NCI-H1930 (cell line): ENCODE results near the gene ACCSL.

Experiments
- DNase-seq, 2 experiments: peaks; one replicate each; lab custom pipeline; 2025; lab: John Stamatoyannopoulos, UW

Gene ACCSL

DNA sequence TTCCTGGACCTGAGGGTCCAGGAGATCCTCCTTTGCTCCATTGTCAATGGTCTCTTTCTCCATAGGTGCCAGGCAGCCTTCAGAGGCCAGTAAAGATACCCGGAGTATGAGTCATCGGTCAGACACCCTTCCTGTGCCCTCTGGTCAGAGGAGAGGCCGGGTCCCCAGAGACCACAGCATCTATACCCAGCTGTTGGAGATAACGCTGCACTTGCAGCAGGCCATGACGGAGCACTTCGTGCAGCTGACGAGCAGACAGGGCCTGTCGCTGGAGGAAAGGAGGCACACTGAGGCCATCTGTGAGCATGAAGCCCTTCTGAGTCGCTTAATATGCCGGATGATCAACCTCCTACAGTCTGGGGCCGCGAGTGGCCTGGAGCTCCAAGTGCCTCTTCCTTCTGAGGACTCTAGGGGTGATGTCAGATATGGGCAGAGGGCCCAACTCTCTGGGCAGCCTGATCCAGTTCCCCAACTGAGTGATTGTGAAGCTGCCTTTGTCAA is at the start of gene ACCSL:
ACCSL (plus strand) TSS at position 51 of the 501 bp plus-strand sequence; CDS start at position 107, 56 bp downstream.
- no peak for DNase-seq

DNA sequence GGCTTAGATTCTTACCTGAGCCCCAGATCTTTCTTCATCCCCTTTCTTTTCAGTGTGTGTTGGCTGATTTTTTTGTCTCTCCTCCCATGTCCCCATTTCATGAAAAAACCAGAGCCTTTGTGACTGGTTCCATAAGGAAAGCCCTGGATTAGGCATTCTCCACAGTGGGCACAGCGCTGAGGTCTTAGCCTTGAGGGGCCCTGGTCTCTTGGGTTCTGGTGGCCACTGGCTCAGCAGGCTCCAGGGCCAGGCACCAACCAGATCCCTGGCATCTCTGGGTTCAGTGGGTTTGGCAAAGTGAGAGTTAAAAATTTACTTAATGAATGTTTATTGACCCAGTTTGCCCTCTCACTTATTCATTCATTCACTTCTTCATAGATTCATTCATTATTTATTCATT is 49.5 kb upstream of the ACCSL start:
- DNase-seq = no peak

DNA sequence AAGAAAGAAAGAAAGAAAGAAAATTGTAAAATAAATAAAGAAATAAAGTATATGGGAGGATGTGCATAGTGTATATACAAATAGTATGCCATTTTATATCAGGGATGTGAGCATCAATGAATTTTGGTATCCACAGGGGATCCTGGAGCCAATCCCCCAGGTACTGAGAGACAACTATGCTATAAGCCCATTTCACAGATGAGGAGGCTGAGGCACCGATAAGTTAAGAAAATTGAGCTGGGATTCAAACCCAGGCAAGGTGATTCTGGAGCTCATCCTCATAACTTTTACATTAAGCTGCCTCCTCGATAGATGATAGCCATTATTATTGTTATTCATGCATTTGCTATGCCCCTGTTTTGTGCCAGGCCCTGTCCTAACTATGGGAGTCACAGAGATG is 47.0 kb upstream of the ACCSL start:
- no peak for DNase-seq

DNA sequence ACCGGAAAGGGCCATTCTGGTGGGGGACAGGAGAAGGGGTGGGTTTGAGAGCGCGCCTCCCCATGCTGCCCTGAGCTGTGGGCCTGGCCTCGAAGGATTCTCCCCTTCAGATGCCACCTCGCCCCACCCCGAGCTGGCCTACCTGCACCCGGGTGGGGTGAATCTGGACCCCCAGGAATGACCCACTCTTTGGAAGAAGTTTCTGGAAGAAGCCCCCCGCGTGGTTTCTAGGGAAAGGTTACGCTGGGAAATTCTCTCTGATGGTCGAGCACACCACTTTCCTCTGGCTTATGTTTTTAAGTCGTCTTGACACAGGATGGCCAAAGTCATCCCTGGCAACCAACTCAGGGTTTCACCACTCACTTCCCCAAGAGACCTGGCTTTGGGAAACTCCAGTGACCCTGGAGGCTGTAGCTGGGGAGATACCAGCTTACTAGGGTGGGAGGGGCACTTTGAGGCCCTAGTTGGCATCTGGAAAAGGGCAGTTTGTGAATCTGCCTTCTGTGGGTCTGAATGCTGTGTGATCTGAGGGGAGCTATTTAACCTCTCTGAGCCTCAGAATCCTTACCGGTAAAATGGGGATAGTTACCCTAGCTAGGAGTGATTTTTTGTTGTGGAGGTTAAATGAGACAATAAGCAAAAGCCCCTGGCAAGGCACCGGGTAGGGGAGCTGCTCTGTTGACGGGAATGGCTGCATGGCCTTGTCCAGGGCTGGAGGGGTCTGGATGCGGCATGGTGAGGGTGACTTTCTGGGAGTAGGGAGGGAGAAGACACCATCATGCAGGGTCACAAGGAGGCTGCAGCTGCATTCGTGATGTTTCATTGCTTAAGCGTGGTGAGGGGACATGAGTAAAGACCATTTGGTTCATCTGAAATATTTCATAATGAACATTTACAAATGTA is 45.3 kb upstream of the ACCSL start:
- no peak for DNase-seq

DNA sequence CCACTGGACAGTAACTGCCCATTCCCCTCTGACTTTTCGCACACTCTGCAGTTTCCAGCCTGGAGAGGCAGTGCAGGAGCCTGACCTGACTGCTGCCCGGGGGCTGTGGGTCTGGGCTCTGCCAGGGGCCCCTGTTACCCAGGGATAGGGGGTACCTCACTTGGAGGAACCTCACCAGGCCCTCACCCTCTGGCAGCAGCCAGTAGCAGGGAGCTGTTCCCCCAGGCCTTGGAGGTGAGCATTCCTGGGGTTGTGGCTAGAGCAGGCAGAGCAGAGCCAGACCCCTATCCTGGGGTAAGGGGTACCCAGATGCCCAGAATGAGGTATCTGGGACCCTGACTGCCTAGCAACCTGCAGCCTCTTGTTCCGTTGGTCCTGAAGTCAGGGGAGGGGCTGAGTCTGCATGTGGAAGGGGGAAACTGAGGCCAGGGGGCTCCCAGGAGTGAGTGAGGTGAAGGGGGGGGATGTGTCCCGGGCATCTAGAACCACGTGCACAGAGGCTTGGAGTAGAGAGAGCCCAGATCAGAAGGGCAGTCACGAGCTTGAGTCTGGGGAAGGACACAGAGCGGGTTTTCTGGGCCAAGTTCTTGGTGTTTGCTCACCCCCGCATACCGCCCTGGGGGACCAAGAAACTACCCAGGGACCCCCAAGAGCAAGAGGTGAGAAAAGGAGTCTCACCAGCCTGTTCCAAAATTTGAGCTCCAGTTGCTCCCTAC is 43.9 kb upstream of the ACCSL start:
- no peak for DNase-seq

DNA sequence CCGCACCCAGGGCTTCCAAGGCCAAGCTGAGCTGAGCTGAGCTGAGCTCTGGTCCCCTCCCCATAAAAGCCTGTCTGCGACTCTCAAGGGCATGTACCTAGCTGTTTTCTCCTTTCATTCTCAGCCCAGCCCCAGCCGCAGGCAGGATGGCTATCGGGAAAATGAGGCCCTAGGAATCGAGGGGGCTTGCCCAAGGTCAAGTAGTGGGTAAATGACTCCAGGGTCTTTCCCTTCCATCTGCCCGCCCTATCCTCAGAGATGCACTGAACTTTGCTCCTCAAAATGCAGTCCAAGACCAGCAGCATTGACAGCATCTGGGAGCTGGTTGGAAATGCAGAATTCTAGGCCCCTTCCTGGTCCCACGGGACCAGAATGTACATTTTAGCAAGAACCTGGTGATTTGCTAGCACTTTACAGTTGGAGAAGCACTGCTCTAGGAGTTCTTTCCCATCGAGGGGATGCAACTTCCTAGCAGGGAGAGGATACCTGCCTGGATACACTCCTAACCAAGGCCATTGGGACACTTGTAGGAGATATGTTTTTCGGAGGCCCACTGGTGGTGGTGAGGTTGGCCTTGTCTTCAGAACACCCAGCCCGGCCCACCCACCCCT is 43.2 kb upstream of the ACCSL start:
- DNase-seq = no peak

DNA sequence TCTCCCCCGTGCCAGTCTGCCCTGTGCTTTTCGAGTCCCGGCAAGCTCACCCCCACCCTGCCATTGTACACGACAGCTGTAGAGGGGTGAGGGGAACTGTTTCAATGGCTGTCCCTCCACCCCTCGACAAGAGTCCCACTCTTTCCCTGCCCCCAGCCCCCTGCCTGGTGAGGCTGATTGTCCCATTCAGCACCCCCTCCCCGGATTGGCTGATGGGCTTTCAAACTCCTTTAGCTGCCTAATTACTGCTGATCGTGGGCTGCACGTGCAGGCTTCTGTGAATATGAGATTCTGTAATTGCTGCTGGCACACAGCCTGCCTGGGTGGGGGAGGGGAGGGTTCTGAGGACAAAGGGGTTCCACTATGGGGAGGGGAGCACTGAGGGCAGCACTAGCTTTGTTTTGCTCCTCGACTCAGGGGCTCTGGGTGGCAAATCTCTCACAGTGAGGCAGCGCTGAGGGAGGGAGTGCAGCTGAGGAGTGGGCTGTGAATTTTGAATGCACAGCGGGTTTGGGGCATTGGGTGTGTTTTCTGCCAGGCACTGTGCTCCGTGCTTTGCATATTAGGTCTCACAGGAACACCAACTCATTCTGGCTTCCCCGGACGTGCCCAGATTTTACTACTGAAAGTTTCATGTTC is 42.6 kb upstream of the ACCSL start:
- DNase-seq = no peak

DNA sequence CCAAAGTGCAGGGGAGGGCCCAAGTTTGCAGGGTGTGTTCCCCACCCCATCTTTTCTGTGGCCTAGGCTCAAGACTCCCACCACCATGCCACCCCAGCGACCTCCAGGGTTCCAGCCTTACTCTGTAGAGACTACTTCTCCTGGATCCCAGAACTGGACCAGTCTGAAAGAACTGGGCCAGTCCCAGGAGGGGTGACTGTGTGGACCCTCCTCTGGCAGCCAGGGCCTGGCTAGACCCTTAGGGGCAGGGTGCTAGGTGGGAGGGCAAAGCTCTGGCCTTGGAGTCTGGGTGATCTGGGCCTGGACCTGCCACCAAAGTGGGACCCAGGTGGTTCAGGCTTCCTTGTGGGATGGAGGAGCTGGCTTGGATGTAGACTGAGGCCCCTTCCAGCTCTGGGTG is 41.8 kb upstream of the ACCSL start:
- no peak for DNase-seq

DNA sequence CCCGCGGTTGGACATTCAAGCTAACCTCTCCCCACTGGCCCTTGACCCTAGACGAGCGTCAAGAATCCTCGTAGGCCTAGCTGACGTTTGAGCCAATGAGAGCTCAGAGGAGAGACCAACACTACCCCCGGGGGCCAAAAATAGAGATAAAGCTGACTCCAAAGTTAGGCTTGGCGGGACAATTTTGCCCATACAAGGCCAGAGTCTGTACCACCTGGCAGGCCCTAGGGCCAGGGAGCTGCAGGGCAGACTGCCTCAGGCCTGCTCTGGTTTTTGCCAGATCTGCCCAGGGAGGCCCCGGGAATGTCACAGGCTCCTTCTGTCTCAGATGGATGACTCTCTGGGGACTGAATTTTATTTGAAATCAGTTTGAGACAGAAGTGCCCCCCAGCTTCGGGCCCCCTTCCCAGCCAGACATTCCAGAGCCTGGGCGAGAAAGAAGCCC is 40.8 kb upstream of the ACCSL start:
- DNase-seq = no peak

DNA sequence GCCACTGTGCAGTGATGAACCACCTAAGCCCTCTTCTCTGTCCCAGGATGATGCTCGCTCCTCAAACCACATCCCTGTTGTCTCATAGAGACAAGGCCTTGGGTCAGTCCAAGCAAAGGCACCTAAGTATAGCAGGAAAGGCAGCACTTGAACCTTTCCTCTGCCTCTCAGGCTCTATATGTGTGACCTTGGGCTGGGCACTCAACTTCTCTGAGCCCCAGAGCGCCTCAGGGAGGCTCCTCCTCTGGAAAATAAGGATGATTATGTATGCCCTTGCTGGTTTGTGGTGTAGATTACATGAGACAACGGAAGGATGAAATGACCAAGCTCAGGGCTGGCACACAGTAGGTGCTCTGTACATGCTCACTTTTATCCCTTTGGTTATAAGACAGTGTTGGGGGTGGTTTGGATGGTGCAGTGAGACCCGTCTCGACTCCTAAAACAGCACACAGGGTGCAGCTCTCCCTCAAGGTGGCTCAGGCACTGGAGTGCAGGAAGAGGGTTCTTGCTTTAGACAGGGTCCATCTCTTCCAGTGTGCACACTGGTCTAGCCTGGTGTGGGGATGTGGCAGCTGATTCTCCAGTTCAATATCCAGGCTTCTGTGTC is 40.2 kb upstream of the ACCSL start:
- DNase-seq = no peak

DNA sequence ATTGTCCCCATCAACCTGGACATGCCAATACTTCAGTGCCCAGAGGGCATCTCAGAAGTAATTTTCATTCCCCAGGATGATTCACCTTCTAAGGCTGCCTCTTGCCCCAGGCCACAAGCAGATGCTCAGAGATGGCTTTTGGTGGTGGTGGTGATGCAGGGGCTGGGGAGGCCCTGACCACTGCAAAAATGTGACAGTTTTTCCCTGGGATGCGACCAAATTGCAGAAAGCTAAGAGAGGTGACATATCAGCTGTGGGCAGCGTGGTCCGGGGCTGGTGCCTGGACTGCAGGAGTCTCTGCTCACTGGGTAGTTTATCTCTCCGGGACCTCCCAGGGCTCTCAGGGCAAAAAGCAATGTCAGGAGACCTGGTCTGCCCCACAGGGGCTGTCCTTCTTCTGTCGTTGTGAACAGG is 39.7 kb upstream of the ACCSL start:
- DNase-seq = no peak

DNA sequence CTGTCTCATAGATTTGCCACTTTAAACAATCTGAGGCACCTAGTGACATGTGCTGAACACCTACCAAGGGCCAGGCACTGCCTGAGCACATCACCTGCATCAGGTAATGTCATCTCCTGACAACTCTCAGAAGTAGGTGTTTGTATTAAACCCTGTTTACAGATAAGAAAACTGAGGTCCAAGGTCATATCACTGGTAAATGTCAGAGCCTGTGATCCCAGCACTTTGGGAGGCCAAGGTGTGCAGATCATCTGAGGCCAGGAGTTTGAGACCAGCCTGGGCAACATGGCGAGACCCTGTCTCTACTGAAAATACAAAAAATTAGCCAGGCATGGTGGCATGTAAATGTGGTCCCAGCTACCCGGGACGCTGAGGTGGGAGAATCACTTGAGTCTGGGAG is 39.1 kb upstream of the ACCSL start:
- DNase-seq = no peak

DNA sequence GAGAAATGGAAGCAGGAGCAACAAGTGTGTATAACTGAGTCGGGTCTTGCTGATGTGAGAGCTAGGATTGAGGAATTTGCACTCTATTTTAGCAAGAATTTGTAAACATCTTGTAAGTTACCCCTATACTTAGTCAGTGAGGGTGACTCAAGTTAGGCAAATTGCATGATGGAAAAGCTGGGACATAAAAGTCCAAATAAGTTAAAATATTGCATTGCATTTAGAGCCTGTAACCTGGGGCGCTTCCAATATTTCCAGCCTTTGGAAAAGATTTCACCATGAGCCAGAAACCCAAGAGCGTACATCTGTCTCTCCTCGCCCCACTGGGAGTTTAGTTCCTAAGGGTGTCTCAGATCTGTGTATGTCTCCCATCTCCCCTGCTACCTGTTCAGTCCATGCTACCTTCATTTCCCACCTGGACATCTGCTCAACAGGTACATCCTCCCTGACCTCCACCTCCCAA is 37.0 kb upstream of the ACCSL start:
- DNase-seq = no peak

DNA sequence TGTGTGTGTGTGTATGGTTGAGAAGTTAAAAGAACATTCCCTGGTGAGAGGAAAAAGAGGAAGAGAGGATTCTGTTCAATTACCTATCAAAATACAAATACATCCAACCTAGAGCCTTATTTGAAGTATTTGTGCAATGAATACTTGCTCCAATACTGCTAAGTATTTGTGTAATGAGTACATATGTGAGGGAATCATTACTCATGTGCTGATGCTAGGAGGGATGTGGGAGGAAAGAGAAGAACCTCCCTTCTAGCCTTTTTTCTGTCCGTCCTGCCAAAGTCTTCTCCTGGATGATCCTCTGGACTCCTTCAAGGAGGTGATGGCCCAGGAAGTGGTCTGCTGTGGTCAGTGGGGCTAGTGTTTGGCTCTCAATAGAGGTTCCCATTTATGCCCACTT is 36.0 kb upstream of the ACCSL start:
- DNase-seq = no peak

DNA sequence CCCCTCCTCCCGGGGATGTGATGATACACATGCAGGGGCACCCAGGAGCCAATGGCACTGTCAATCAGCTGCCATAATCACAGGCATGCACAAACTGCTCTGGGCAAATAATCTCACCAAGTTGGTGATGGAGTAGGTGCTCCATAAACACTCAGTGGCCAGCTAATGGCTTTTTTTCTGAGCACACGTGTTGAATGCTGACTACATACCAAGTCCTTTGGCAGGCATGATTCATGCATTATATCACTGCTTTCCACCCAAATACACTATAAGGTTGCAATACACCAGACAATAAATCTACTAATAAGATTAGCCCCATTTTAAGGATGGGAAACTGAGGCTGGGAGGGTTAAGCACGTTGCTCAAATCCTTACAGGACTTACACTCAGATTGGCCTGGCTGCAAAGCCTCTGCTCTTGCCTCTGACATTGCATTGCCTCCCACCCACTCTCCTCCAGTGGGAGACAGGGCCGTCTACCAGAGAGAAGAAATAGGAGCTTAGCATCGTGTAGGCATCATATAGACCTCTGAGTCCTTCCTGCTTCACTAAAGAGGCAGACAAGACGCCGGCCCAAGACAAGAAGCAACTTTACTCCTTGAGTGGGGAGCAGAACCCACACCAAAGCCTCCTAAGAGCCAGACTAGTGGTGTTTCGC is 32.7 kb upstream of the ACCSL start:
- DNase-seq = no peak

DNA sequence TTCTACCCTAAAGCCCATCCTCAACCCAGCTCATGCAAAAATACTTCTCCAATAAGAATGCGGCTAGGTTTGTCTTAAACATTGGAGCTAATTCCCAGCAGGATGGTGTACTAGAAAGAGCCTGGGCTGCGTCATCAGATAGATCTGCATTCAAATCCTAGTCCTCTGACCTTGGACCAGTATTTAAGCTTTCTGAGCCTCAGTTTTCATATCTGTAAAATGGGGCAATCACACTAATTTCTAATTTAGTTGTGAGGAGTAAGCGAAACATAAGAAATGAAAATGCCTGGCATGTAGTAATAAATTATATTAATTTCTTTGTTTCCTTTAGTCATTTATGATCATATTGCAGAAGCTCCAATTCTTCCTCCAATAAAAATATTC is 32.2 kb upstream of the ACCSL start:
- no peak for DNase-seq

DNA sequence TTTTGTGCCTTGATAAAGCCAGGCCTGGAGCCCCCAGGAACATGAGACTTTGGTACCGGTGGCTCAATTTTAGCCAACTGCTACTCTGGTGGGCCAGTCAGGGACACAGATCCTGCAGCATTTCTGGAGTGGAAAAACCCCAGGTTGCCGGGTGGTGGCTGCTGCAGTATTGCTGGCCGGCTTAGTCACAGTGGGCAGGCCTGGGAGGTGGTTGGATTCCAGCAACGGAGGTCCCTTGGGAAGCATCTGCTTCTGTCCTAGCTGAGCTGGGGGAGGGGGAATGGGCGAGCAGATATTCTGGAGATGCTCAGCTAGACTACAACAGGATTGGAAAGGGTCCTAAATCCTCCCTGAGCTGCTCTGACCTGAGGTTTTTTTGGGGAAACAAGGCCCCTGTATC is 31.6 kb upstream of the ACCSL start:
- DNase-seq = no peak

DNA sequence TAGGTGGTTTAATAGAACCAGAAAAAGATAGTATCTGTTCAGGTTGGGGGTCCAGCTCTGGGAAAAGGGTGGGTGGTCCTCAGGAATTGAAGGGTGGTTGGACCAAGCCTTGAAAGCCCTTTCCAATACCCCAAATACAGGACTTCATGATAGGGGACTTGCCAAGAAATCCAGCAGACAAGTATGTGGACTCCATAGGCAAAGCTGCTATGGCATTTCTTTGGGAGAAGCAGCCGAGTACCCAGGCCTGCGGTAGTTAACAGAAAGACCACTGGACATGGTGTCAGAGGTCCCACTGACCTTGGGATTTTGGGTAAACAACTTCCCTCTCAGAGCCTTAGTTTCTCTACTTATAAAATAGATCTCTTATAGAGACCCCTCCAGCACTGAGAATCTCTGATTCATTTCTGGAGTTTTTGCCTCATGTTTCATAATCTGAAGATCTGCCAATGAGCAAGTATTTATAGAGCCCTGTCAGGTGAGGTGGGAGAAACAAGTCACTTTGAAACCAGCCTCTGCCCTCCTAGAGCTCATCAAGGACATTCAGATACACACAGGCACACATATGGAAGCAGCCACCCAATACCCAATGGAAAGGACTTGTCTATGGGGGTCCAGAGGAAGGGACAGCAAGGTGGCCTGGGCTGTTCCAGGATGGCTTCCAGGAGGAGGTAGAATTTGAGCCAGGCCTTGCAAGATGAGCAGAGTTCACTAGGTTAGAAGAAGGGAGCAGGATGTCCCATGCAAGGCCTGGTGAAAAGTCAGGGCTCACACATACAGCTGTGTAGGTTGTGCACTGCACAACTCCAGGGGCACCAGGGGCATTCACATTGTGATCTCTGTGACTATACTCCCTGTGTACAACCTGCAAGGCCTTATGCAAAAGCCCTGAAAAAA is 31.0 kb upstream of the ACCSL start:
- DNase-seq = no peak

DNA sequence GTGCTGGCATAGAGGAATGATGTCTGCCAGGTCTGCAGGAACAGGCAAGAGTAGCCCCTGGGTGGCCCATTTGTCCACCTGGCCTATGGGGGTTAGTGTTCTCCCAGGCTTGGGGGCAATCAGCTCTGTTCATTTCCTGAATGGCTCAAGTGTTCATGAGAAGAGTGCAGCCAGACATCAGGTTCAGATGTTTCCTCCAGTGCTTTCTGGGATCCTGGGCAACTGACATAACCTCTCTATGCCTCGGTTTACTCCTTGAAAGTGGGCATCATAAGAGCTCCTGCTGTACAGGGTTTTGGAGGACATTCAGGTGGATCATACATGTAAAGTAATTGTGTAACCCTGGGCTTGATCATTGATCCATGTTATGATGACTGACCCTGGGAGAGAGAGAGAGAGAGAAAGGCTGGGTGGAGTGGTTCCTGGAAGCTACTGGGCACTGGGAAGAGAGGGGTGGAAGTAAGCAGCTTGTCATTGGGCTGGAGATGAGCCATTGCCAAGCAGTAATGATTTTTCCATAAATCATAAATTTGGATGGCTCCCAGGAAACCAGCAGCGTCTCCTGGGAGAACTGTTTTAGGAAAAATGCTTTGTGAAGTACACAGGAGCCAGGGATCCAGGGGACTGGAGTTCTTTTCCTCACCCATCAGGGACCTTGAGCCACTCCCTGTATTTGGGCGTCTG is 30.2 kb upstream of the ACCSL start:
- DNase-seq = no peak

DNA sequence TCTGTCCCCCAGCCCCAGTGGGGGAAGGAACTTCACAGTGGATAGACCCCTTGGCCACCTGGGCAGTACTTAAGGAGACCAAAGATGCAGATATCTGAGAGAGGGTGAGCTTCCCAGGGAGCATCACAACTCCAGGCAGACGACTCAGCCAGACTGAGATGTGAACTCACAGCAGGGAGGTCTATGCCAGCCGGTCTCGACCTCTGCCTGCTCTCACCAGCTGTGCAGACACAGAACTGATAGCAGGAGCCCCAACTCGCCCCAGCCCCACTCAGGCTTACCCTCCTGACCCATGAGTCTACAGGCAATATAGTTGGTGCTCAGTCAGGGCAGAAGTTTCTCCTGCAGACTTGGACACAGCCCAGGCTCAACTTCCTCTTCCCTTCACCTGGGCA is 29.7 kb upstream of the ACCSL start:
- DNase-seq = no peak
